Mesendoderm (in vitro differentiated cells): Measurements from ENCODE around the gene CYTH1.
A peak's percentile ranks its signal among the peaks of the same experiment; 100 is the strongest.

Experiments
- DNase-seq: peaks from one replicate; pipeline ENCODE4 v3.0.0; 2013
- H2AK5ac ChIP-seq: 2 replicates; pipeline ENCODE4 v1.6.1; 2013; ENCODE audit warnings: low read length, inconsistent platforms
- H2BK120ac ChIP-seq: 2 replicates; pipeline ENCODE4 v1.6.1; 2013; ENCODE audit warnings: low read depth, mild to moderate bottlenecking, low read length, moderate library complexity, mixed read lengths
- H2BK15ac ChIP-seq: replicated peaks from 2 replicates; pipeline ENCODE4 v1.6.1; 2013; ENCODE audit warnings: low read depth, mild to moderate bottlenecking, moderate library complexity
- H2BK5ac ChIP-seq: 2 replicates; pipeline ENCODE4 v1.6.1; 2013; ENCODE audit warnings: low read length, inconsistent platforms
- H3K18ac ChIP-seq: 2 replicates; pipeline ENCODE4 v1.6.1; 2013; ENCODE audit warnings: mild to moderate bottlenecking, low read length, mixed read lengths
- H3K23ac ChIP-seq: one replicate; pipeline ENCODE4 v1.6.1; 2013; ENCODE audit warnings: low read length
- H3K27ac ChIP-seq: 2 replicates; pipeline ENCODE4 v1.5.1; 2013; ENCODE audit warnings: low read depth, mild to moderate bottlenecking, inconsistent platforms, low read length, moderate library complexity
- H3K27me3 ChIP-seq: 2 replicates; pipeline ENCODE4 v1.6.1; 2013; ENCODE audit warnings: low read length, control low read depth, mild to moderate bottlenecking, inconsistent platforms; ENCODE audit not compliant: insufficient read depth, poor library complexity
- H3K36me3 ChIP-seq: 2 replicates; pipeline ENCODE4 v1.6.1; 2013; ENCODE audit warnings: low read length, inconsistent platforms; ENCODE audit not compliant: control insufficient read depth, insufficient read depth
- H3K4ac ChIP-seq: one replicate; pipeline ENCODE4 v1.6.1; 2013; ENCODE audit warnings: low read depth, mild to moderate bottlenecking, low read length, moderate library complexity
- H3K4me1 ChIP-seq: 2 replicates; pipeline ENCODE4 v1.6.1; 2013; ENCODE audit warnings: low read depth, low read length, inconsistent platforms; ENCODE audit not compliant: control insufficient read depth
- H3K4me2 ChIP-seq: 2 replicates; pipeline ENCODE4 v1.6.1; 2013; ENCODE audit warnings: low read length
- H3K4me3 ChIP-seq: 2 replicates; pipeline ENCODE4 v1.5.1; 2013; ENCODE audit warnings: mild to moderate bottlenecking, low read length
- H3K56ac ChIP-seq: one replicate; pipeline ENCODE4 v1.6.1; 2013; ENCODE audit warnings: low read length
- H3K79me1 ChIP-seq: 2 replicates; pipeline ENCODE4 v1.6.1; 2013; ENCODE audit warnings: low read length, inconsistent platforms
- H3K79me2 ChIP-seq: 2 replicates; pipeline ENCODE4 v1.6.1; 2013; ENCODE audit warnings: mild to moderate bottlenecking, low read length; ENCODE audit not compliant: control insufficient read depth, insufficient read depth
- H3K9ac ChIP-seq: 2 replicates; pipeline ENCODE4 v1.6.1; 2013; ENCODE audit warnings: low read length, inconsistent platforms
- H4K5ac ChIP-seq: one replicate; pipeline ENCODE4 v1.6.1; 2013; ENCODE audit warnings: low read length
- H4K8ac ChIP-seq: one replicate; pipeline ENCODE4 v1.6.1; 2013; ENCODE audit warnings: low read depth, mild to moderate bottlenecking, control low read depth, low read length, moderate library complexity
- WGBS: extraction: QIAGEN DNeasy Blood & Tissue Kit; methylation state at CpG from one replicate; pipeline ENCODE4 v1.1.7; 2013; ENCODE audit warnings: low lambda C conversion rate, missing lambda C conversion rate; ENCODE audit not compliant: insufficient coverage; ENCODE audit errors: extremely low coverage; 5-methylcytosine and 5-hydroxymethylcytosine counted together

CYTH1 gene

GRCh38 chr17:78723957-78724356 lies 58.1 kb downstream of the CYTH1 start:
- H3K4me1 ChIP-seq, result peaks cover 21% of the 10 kb centered on the region

GRCh38 chr17:78723001-78723796 lies 58.9 kb downstream of the CYTH1 start:
- no peak overlapping the region for H3K18ac ChIP-seq
- H3K36me3 ChIP-seq, result no peaks in the 10 kb centered on the region
- no peaks in the 10 kb centered on the region for H3K27me3 ChIP-seq
- no peak overlapping the region for H3K23ac ChIP-seq
- peaks cover 4% of the 10 kb centered on the region for H3K79me1 ChIP-seq
- no peak overlapping the region for H2BK5ac ChIP-seq
- no peak overlapping the region for H2BK15ac ChIP-seq
- peak overlapping the region; percentile 42 for H3K56ac ChIP-seq
- H3K9ac ChIP-seq, result peak overlapping the region; percentile 51
- H2AK5ac ChIP-seq, result peak overlapping the region; percentile 38
- no CpG with 5 or more reads among the region's 25 CpGs for WGBS
- peak; percentile 81 for DNase-seq
- H3K79me2 ChIP-seq, result no peaks in the 10 kb centered on the region
- H2BK120ac ChIP-seq, result no peak overlapping the region
- peak overlapping the region; percentile 71 for H3K4me2 ChIP-seq
- no peak overlapping the region for H4K8ac ChIP-seq
- H3K4me3 ChIP-seq, result no peak overlapping the region
- H4K5ac ChIP-seq, result no peak overlapping the region
- no peak overlapping the region for H3K27ac ChIP-seq
- H3K4ac ChIP-seq, result no peak overlapping the region
- peaks cover 21% of the 10 kb centered on the region for H3K4me1 ChIP-seq

More at GRCh38 chr17:78723957-78724356, 58.1 kb downstream of the CYTH1 start:
- Histone ChIP-seq H3K4ac (no peak overlapping the region), H2BK120ac (no peak overlapping the region), H3K27ac (no peak overlapping the region), H3K9ac (peak overlapping the region; percentile 20), H3K18ac (no peak overlapping the region), H3K23ac (no peak overlapping the region), H3K79me1 (peaks cover 4% of the 10 kb centered on the region), H3K56ac (no peak overlapping the region), H2BK5ac (no peak overlapping the region), H3K79me2 (no peaks in the 10 kb centered on the region), H4K5ac (no peak overlapping the region), H4K8ac (no peak overlapping the region), H3K4me3 (no peak overlapping the region), H3K36me3 (no peaks in the 10 kb centered on the region), H3K27me3 (no peaks in the 10 kb centered on the region), H2BK15ac (no peak overlapping the region), H3K4me2 (no peak overlapping the region), H2AK5ac (no peak overlapping the region)
- WGBS, result no CpG with 5 or more reads among the region's 8 CpGs
- no peak for DNase-seq

GRCh38 chr17:78722246-78722761 lies 59.8 kb downstream of the CYTH1 start:
- Histone ChIP-seq H3K4ac (no peak overlapping the region), H3K27ac (no peak overlapping the region), H3K4me3 (no peak overlapping the region), H2BK15ac (no peak overlapping the region), H4K5ac (no peak overlapping the region), H3K9ac (no peak overlapping the region), H3K4me2 (no peak overlapping the region), H3K4me1 (peaks cover 21% of the 10 kb centered on the region), H3K27me3 (no peaks in the 10 kb centered on the region), H3K79me1 (peaks cover 3% of the 10 kb centered on the region), H2BK120ac (no peak overlapping the region), H3K23ac (no peak overlapping the region), H3K18ac (no peak overlapping the region), H4K8ac (no peak overlapping the region), H2BK5ac (no peak overlapping the region), H3K56ac (no peak overlapping the region), H3K36me3 (no peaks in the 10 kb centered on the region), H3K79me2 (no peaks in the 10 kb centered on the region), H2AK5ac (no peak overlapping the region)
- no peak for DNase-seq
- WGBS, result no CpG with 5 or more reads among the region's 7 CpGs

- H3K4me3 ChIP-seq, result no peak overlapping the region
These were observed 62.3 kb downstream of the CYTH1 start for GRCh38 chr17:78719630-78720298.

GRCh38 chr17:78718575-78719208 lies 63.4 kb downstream of the CYTH1 start:
- H3K79me2 ChIP-seq, result no peaks in the 10 kb centered on the region
- H3K79me1 ChIP-seq, result peaks cover 6% of the 10 kb centered on the region
- H2AK5ac ChIP-seq, result no peak overlapping the region
- no CpG with 5 or more reads among the region's 8 CpGs for WGBS
- H3K4me1 ChIP-seq, result peaks cover 9% of the 10 kb centered on the region
- no peaks in the 10 kb centered on the region for H3K27me3 ChIP-seq
- no peak overlapping the region for H2BK15ac ChIP-seq
- H3K23ac ChIP-seq, result no peak overlapping the region
- H3K36me3 ChIP-seq, result no peaks in the 10 kb centered on the region
- no peak overlapping the region for H4K8ac ChIP-seq
- H3K4me2 ChIP-seq, result no peak overlapping the region
- no peak overlapping the region for H3K56ac ChIP-seq
- no peak overlapping the region for H3K4me3 ChIP-seq
- no peak overlapping the region for H3K4ac ChIP-seq
- no peak for DNase-seq
- H2BK120ac ChIP-seq, result no peak overlapping the region
- H3K9ac ChIP-seq, result no peak overlapping the region
- H3K27ac ChIP-seq, result no peak overlapping the region
- H2BK5ac ChIP-seq, result no peak overlapping the region
- H3K18ac ChIP-seq, result no peak overlapping the region
- H4K5ac ChIP-seq, result no peak overlapping the region

More at GRCh38 chr17:78719630-78720298, 62.3 kb downstream of the CYTH1 start:
- no peak overlapping the region for H3K23ac ChIP-seq
- no peak overlapping the region for H2BK15ac ChIP-seq
- H3K9ac ChIP-seq, result no peak overlapping the region
- no peak overlapping the region for H3K4ac ChIP-seq
- H2AK5ac ChIP-seq, result no peak overlapping the region
- no peak overlapping the region for H3K18ac ChIP-seq
- no peaks in the 10 kb centered on the region for H3K27me3 ChIP-seq
- peaks cover 3% of the 10 kb centered on the region for H3K79me1 ChIP-seq
- H3K4me1 ChIP-seq, result peaks cover 18% of the 10 kb centered on the region
- no CpG with 5 or more reads among the region's 4 CpGs for WGBS
- H4K8ac ChIP-seq, result no peak overlapping the region
- H4K5ac ChIP-seq, result no peak overlapping the region
- H3K79me2 ChIP-seq, result no peaks in the 10 kb centered on the region
- H3K36me3 ChIP-seq, result no peaks in the 10 kb centered on the region
- H3K56ac ChIP-seq, result no peak overlapping the region
- no peak for DNase-seq
- H3K4me2 ChIP-seq, result no peak overlapping the region
- no peak overlapping the region for H2BK120ac ChIP-seq
- no peak overlapping the region for H3K27ac ChIP-seq
- no peak overlapping the region for H2BK5ac ChIP-seq
